Measurements from ENCODE around the gene IFT22. TPM values are rescaled to one million over a fixed set of nuclear protein-coding genes. Genes with fewer than 3 reads are reported as not detected.

Gene IFT22
- total RNA-seq, 1 experiment from 2014 or later = 21.5 TPM

DNA sequence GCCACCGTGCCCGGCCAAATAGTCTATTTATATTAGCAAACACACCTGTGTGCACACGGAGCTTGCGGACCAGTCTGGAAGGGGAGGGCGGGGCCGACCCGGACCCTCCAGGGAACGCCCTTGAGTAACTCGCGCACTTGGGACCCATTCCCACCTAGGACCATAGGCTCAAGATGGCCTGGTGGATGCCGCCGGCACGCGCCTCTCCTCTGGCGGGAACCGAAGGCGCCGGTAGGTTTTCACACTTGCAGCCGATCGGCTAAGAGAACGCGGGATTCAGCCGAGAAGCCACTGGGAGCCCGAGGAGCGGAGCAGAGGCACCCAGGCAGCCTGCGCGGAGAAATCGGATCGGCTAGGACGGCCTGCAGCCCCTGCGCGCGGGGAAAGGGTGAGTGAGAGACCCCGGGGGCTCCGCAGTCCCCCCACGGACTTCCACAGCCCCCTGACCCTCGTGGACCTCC is 18.9 kb downstream of the IFT22 start:
- H3K27ac Mint-ChIP-seq (ENCODE audit: low read depth, unreplicated experiment) = no peak overlapping the region
- H3K9me3 Mint-ChIP-seq (ENCODE audit: unreplicated experiment) = no peaks in the 10 kb centered on the region
- ChIA-PET CTCF (interaction anchor here (0.6 kb wide), 1 partner anchor 12 kb away, joined by 3 read pairs; no protein-coding TSS in a partner anchor), POLR2A (interaction anchor here (0.7 kb wide), 2 partner anchors 215 to 1084 kb away, joined by 3 read pairs; no protein-coding TSS in a partner anchor)
- peaks cover 24% of the 10 kb centered on the region for H3K27me3 Mint-ChIP-seq (ENCODE audit: insufficient read depth, unreplicated experiment)
- H3K36me3 Mint-ChIP-seq (ENCODE audit: insufficient read depth, unreplicated experiment) = no peaks in the 10 kb centered on the region
- H3K4me1 Mint-ChIP-seq (ENCODE audit: insufficient read depth, unreplicated experiment) = no peaks in the 10 kb centered on the region
- intact Hi-C loops (cut with micrococcal nuclease) = no loop called here
- no peak overlapping the region for H3K4me3 Mint-ChIP-seq (ENCODE audit: unreplicated experiment)
- BruUV-seq (replicated peaks) = no TSS peak
- TF ChIP-seq CTCF (IDR thresholded peaks at IDR 0.05; ENCODE audit: unreplicated experiment) = no peak
- DNase-seq (ENCODE audit: unreplicated experiment) = no peak

DNA sequence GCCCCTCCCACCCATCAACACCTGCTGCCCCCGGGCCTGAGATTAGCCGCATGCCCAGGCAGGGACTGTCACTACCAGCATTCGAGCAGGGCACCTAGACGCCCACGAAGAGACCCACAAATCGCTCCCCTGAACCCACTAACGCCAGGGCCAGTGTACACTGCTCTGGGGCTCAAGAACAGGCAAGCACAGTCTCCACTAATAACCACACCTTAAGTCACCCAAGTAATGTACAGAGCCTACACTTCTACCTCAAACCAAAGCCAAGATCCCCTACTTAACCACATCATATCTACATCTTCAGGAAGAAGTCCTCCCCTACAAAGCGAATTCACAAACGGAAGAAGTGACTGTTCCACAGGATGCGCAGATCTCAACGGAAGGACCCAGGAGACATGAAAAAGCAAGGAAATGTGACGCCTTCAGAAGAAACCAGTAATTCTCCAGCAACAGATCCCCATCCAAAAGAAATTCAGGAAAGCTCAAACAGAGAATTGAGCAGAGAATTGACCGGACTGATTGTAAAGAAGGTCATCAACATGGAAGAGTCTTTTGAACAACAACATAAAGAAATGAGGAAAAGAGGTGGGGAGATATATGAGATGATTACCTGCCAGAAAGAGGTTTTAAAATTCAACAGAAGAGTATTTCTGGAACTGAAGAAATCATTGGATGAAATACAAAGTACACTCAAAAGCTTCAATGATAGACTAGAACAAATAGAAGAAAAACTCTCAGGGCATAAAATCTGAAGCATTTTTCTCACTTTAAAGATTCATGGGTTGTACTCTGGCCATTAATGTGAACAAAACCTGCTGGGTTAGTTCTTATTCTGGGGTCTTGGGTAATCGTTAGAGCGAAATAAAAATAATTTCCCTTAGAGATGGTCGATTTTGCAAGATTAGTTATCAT is 20.9 kb downstream of the IFT22 start:
- BruUV-seq (replicated peaks) = no TSS peak
- intact Hi-C loops (cut with micrococcal nuclease) = no loop called here
- no peak overlapping the region for H3K4me3 Mint-ChIP-seq (ENCODE audit: unreplicated experiment)
- H3K36me3 Mint-ChIP-seq (ENCODE audit: insufficient read depth, unreplicated experiment) = no peaks in the 10 kb centered on the region
- POLR2A ChIA-PET = interaction anchor here (1.0 kb wide), 1 partner anchor 21 kb away, joined by 3 read pairs; the partner anchor contains the start of gene IFT22
- H3K4me1 Mint-ChIP-seq (ENCODE audit: insufficient read depth, unreplicated experiment) = no peaks in the 10 kb centered on the region
- H3K9me3 Mint-ChIP-seq (ENCODE audit: unreplicated experiment) = no peaks in the 10 kb centered on the region
- H3K27ac Mint-ChIP-seq (ENCODE audit: low read depth, unreplicated experiment) = no peak overlapping the region
- CTCF ChIA-PET = interaction anchor here (1.9 kb wide), 1 partner anchor 10 kb away, joined by 13 read pairs; no protein-coding TSS in a partner anchor
- H3K27me3 Mint-ChIP-seq (ENCODE audit: insufficient read depth, unreplicated experiment) = peaks cover 25% of the 10 kb centered on the region
- TF ChIP-seq CTCF (IDR thresholded peaks at IDR 0.05; ENCODE audit: unreplicated experiment) = no peak
- DNase-seq (ENCODE audit: unreplicated experiment) = no peak

DNA sequence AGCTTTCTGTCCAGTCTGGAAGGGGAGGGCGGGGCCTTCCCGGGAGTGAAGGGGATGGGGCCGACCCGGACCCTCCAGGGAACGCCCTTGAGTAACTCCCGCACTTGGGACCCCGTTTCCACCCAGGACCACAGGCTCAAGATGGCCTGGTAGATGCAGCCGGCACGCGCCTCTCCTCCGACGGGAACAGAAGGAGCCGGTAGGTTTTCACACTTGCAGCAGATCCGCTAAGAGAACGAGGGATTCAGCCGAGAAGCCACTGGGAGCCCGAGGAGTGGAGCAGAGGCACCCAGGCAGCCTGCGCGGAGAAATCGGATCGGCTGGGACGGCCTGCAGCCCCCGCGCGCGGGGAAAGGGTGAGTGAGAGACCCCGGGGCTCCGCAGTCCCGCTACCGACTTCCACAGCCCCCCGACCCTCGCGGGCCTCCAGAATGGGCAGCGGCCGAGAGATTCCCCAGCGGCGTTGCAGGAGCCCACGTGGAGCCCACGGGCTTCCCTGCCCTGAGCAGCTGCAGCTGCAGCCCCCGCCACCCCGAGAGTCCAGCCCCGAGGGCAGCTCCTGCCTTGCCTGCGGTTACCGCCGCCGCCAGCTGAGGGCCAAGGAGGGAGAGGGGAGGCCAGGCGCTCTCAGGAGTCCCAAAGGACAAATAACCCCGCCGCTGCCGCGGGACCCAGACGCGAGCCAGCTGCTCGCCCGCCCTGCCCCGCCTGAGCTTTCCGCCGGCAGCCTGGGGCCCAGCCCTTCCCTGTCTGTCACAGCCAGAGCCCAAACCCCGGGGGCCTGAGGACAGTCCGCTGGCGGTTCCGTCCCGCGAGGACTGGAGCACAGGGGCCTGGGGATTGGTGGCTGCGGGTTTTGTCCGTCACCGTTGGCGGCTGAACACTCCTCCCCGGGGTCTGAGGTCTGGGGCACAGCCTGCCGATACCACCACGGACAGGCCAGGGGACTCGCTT is 21.8 kb downstream of the IFT22 start:
- POLR2A ChIA-PET = interaction anchor here (1.0 kb wide), 1 partner anchor 22 kb away, joined by 3 read pairs; the partner anchor contains the start of gene IFT22
- no peak for DNase-seq (ENCODE audit: unreplicated experiment)
- Mint-ChIP-seq H3K27me3 (ENCODE audit: insufficient read depth, unreplicated experiment) (peaks cover 25% of the 10 kb centered on the region), H3K4me3 (ENCODE audit: unreplicated experiment) (no peak overlapping the region), H3K36me3 (ENCODE audit: insufficient read depth, unreplicated experiment) (no peaks in the 10 kb centered on the region), H3K9me3 (ENCODE audit: unreplicated experiment) (no peaks in the 10 kb centered on the region), H3K27ac (ENCODE audit: low read depth, unreplicated experiment) (no peak overlapping the region), H3K4me1 (ENCODE audit: insufficient read depth, unreplicated experiment) (no peaks in the 10 kb centered on the region)
- CTCF ChIA-PET = interaction anchor here (1.9 kb wide), 1 partner anchor 9 kb away, joined by 13 read pairs; no protein-coding TSS in a partner anchor
- TF ChIP-seq CTCF (IDR thresholded peaks at IDR 0.05; ENCODE audit: unreplicated experiment) = no peak
- BruUV-seq (replicated peaks) = no TSS peak
- intact Hi-C loops (cut with micrococcal nuclease) = no loop called here

DNA sequence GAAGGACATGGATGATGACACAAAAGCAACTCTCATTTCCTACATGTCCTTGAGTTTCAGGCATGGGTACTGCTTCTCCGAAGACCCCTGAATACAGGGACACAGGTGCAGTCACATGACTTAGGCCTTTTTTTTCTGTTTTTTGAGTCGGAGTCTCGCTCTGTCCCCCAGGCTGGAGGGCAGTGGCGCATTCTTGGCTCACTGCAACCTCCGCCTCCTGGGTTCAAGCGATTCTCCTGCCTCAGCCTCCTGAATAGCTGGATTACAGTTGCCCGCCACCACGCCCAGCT is 26.8 kb downstream of the IFT22 start:
- Mint-ChIP-seq H3K4me1 (ENCODE audit: insufficient read depth, unreplicated experiment) (peaks cover 5% of the 10 kb centered on the region), H3K9me3 (ENCODE audit: unreplicated experiment) (no peaks in the 10 kb centered on the region), H3K27ac (ENCODE audit: low read depth, unreplicated experiment) (no peak overlapping the region), H3K27me3 (ENCODE audit: insufficient read depth, unreplicated experiment) (peaks cover 27% of the 10 kb centered on the region), H3K4me3 (ENCODE audit: unreplicated experiment) (no peak overlapping the region), H3K36me3 (ENCODE audit: insufficient read depth, unreplicated experiment) (peaks cover 5% of the 10 kb centered on the region)
- TF ChIP-seq CTCF (IDR thresholded peaks at IDR 0.05; ENCODE audit: unreplicated experiment) = no peak
- no TSS peak for BruUV-seq (replicated peaks)
- POLR2A ChIA-PET = no interaction called here
- CTCF ChIA-PET = interaction anchor here (1.0 to 1.5 kb wide), 2 partner anchors 12 to 14 kb away, joined by 3 read pairs; no protein-coding TSS in a partner anchor
- intact Hi-C loops (cut with micrococcal nuclease) = no loop called here
- DNase-seq (ENCODE audit: unreplicated experiment) = no peak

All from MCF 10A (cell line).